HCT116 (cell line): ENCODE data around the gene TMEM11.

ENCODE experiments used
- CEBPB ChIP-seq: IDR thresholded peaks from 2 replicates; pipeline ENCODE4 v1.6.1; 2012; ENCODE audit warnings: low read depth
- CTCF ChIP-seq, 3 experiments: fragments of 200-600 bp in 1 of 3; sonication (generic) in 1 of 3; IDR thresholded peaks in 2 of 3; conservative IDR thresholded peaks in 1 of 3; 2 replicates each; pipeline ENCODE4 v1.5.1; 2012 to 2017; ENCODE audit warnings: low read depth in 2 of 3, low read length in 2 of 3, antibody characterized with exemption in 1 of 3, borderline replicate concordance in 1 of 3, control low read depth in 1 of 3, mild to moderate bottlenecking in 1 of 3, mixed read lengths in 1 of 3, mixed run types in 1 of 3, moderate library complexity in 1 of 3; ENCODE audit not compliant: insufficient read depth in 1 of 3
- EZH2 ChIP-seq: fragments of 200-600 bp; sonication (generic); IDR thresholded peaks from 2 replicates; pipeline ENCODE4 v1.6.1; 2017; ENCODE audit warnings: antibody characterized with exemption, mixed run types
- JUND ChIP-seq: IDR thresholded peaks from 2 replicates; pipeline ENCODE4 v1.6.1; 2012
- POLR2A ChIP-seq: IDR thresholded peaks from 2 replicates; pipeline ENCODE4 v1.7.0; 2011; ENCODE audit warnings: borderline replicate concordance; ENCODE audit not compliant: insufficient read depth, insufficient read length; ENCODE audit errors: extremely low read depth
- POLR2AphosphoS5 ChIP-seq: IDR thresholded peaks from 2 replicates; pipeline ENCODE4 v1.6.1; 2011; ENCODE audit warnings: mild to moderate bottlenecking, low read depth, low read length, moderate library complexity
- RAD21 ChIP-seq: IDR thresholded peaks from 2 replicates; pipeline ENCODE4 v1.6.1; 2012; ENCODE audit warnings: low read depth, mild to moderate bottlenecking
- REST ChIP-seq: IDR thresholded peaks from 2 replicates; pipeline ENCODE4 v1.6.1; 2012; ENCODE audit warnings: low read depth
- SIN3A ChIP-seq: IDR thresholded peaks from 2 replicates; pipeline ENCODE4 v1.6.1; 2012; ENCODE audit warnings: low read depth
- SP1 ChIP-seq: IDR thresholded peaks from 2 replicates; pipeline ENCODE4 v1.6.1; 2012; ENCODE audit warnings: low read depth
- YY1 ChIP-seq: IDR thresholded peaks from 2 replicates; pipeline ENCODE4 v1.6.1; 2011; ENCODE audit warnings: low read length, low read depth, moderate library complexity, mild to moderate bottlenecking; ENCODE audit not compliant: insufficient replicate concordance; ENCODE audit errors: extremely low read depth

DNA sequence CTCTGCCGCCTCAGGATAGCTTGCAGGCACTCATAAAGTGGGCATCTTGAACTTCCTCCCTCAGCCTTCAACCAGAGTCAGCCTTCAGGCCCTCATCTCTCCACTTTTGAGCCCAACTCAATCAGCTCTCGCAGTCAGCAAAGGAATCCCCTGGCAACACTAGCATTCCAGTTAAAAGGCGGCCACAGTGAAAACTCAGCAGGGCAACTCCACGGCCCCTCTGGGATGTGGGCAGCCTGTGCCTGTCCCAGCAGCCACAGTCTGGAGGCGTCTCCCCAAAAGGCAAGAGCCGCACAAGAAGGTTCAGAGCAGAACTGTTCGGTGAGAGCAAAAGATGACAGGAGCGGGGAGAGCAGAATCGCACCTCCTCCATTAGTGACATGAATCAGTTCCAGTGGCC lies 9.0 kb downstream of the TMEM11 start:
- no peak for TF ChIP-seq CTCF (IDR thresholded peaks at IDR 0.05 in 2 of 3, conservative IDR thresholded peaks at IDR 0.05 in 1 of 3; ENCODE audit: borderline replicate concordance in 1 of 3, insufficient read depth in 1 of 3, low read depth in 2 of 3, low read length in 2 of 3)
- no peak for TF ChIP-seq POLR2A
- TF ChIP-seq YY1: no peak
- TF ChIP-seq CEBPB: no peak
- TF ChIP-seq REST: no peak
- TF ChIP-seq POLR2AphosphoS5: no peak
- no peak for TF ChIP-seq JUND
- TF ChIP-seq RAD21: no peak
- no peak for TF ChIP-seq SP1
- no peak for TF ChIP-seq SIN3A
- no peak for TF ChIP-seq EZH2
